IPS-20b (cell line): ENCODE data around the gene TMEM19.

Experiments
- H3K27ac ChIP-seq: one replicate; pipeline ENCODE4 v1.5.1; 2013; ENCODE audit warnings: low read length
- H3K27me3 ChIP-seq: 2 replicates; pipeline ENCODE4 v1.6.1; 2013; ENCODE audit warnings: mild to moderate bottlenecking, low read length, inconsistent platforms; ENCODE audit not compliant: insufficient read depth
- H3K36me3 ChIP-seq: 2 replicates; pipeline ENCODE4 v1.6.1; 2013; ENCODE audit warnings: low read depth, mild to moderate bottlenecking, inconsistent platforms, low read length, moderate library complexity; ENCODE audit not compliant: insufficient read depth
- H3K4me1 ChIP-seq: 2 replicates; pipeline ENCODE4 v1.6.1; 2013; ENCODE audit warnings: mild to moderate bottlenecking, control low read depth, inconsistent platforms, low read length, moderate library complexity; ENCODE audit not compliant: insufficient read depth
- H3K4me3 ChIP-seq: 2 replicates; pipeline ENCODE4 v1.5.1; 2013; ENCODE audit warnings: mild to moderate bottlenecking, low read length, inconsistent platforms
- H3K9ac ChIP-seq: 2 replicates; pipeline ENCODE4 v1.6.1; 2013; ENCODE audit warnings: low read depth, mild to moderate bottlenecking, inconsistent platforms, low read length, moderate library complexity
- H3K9me3 ChIP-seq: 2 replicates; pipeline ENCODE4 v1.6.1; 2013; ENCODE audit warnings: mild to moderate bottlenecking, low read depth, low read length, inconsistent platforms; ENCODE audit not compliant: insufficient read depth

TMEM19 gene

GRCh38 chr12:71725011-71725410 lies 39.1 kb downstream of the TMEM19 start:
- Histone ChIP-seq H3K27me3 (no peaks in the 10 kb centered on the region), H3K9ac (no peak overlapping the region), H3K36me3 (no peaks in the 10 kb centered on the region), H3K4me3 (no peak overlapping the region), H3K27ac (no peak overlapping the region), H3K4me1 (no peaks in the 10 kb centered on the region), H3K9me3 (no peaks in the 10 kb centered on the region)

DNA sequence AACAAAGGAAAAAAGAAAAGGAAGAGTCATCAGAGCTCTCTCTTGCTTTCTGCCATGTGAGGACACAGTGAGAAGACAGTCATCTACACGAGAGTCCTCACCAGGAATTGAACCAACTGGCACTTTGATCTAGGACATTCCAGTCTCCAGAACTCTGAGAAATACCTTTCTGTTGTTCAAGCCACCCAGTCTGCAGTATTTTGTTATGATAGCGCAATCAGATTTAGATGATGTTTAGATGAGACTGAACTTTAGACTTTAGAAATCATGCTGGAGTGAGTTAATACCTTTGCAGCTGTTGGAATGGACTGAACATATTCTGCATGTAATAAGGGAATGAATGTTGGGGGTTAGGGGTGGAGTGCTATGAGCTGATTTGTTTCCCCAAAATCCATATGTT lies 40.7 kb downstream of the TMEM19 start:
- Histone ChIP-seq H3K9ac (no peak overlapping the region), H3K4me1 (no peaks in the 10 kb centered on the region), H3K36me3 (no peaks in the 10 kb centered on the region), H3K9me3 (no peaks in the 10 kb centered on the region), H3K4me3 (no peak overlapping the region), H3K27ac (no peak overlapping the region), H3K27me3 (no peaks in the 10 kb centered on the region)

- no peak overlapping the region for H3K9ac ChIP-seq
- H3K36me3 ChIP-seq = no peaks in the 10 kb centered on the region
- H3K4me3 ChIP-seq = no peak overlapping the region
Measured at GRCh38 chr12:71727958-71728357, 42.1 kb downstream of the TMEM19 start.

GRCh38 chr12:71730936-71731335 lies 45.1 kb downstream of the TMEM19 start:
- H3K36me3 ChIP-seq = no peaks in the 10 kb centered on the region
- no peaks in the 10 kb centered on the region for H3K9me3 ChIP-seq
- H3K9ac ChIP-seq = no peak overlapping the region
- no peak overlapping the region for H3K27ac ChIP-seq
- H3K27me3 ChIP-seq = no peaks in the 10 kb centered on the region
- H3K4me1 ChIP-seq = no peaks in the 10 kb centered on the region
- no peak overlapping the region for H3K4me3 ChIP-seq

More at GRCh38 chr12:71727958-71728357, 42.1 kb downstream of the TMEM19 start:
- Histone ChIP-seq H3K4me1 (no peaks in the 10 kb centered on the region), H3K27ac (no peak overlapping the region), H3K27me3 (no peaks in the 10 kb centered on the region), H3K9me3 (no peaks in the 10 kb centered on the region)

GRCh38 chr12:71731439-71732356 lies 45.8 kb downstream of the TMEM19 start:
- Histone ChIP-seq H3K9me3 (no peaks in the 10 kb centered on the region), H3K36me3 (no peaks in the 10 kb centered on the region), H3K27ac (no peak overlapping the region), H3K4me3 (no peak overlapping the region), H3K9ac (no peak overlapping the region), H3K27me3 (no peaks in the 10 kb centered on the region), H3K4me1 (no peaks in the 10 kb centered on the region)

DNA sequence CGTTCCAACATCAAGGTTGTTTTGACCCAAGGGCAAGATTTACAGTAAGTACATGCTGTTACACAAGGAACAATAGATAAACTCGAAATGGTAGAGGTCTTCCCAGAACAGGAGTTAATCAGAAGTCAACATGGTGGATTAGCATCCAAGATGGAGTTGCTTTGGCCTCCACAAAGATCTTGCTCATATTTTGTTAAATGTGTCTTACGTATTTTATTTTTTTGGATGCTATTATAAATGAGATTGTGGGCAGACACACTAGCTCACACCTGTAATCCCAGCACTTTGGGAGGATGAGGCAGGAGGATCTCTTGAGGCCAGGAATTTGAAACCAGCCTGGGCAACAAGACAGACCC lies 46.5 kb downstream of the TMEM19 start:
- Histone ChIP-seq H3K27me3 (no peaks in the 10 kb centered on the region), H3K9ac (no peak overlapping the region)

DNA sequence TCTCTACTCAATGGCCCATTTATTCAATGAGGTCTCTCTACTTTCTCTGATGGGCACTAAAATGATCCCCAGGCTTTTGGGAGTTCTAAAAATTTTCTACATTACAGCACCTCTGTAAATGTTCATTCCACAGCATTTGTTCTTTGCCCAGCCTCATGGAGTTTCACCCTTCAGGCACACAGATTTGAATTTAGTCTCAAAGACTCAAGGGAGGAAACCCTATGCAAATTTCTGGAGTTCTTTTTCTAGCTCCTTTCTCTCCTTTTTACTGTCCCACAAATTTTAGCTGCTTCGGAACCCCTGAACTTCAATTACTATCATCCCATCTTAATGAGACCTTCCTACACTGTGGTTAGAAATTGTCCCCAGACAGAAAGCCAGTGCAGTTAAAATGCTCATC lies 51.3 kb downstream of the TMEM19 start:
- H3K9ac ChIP-seq = no peak overlapping the region
- no peak overlapping the region for H3K4me3 ChIP-seq
- no peak overlapping the region for H3K27ac ChIP-seq
- no peaks in the 10 kb centered on the region for H3K27me3 ChIP-seq
- no peaks in the 10 kb centered on the region for H3K36me3 ChIP-seq
- H3K9me3 ChIP-seq = no peaks in the 10 kb centered on the region
- H3K4me1 ChIP-seq = no peaks in the 10 kb centered on the region

More for the DNA sequence above, 46.5 kb downstream of the TMEM19 start:
- H3K9me3 ChIP-seq = no peaks in the 10 kb centered on the region
- no peak overlapping the region for H3K27ac ChIP-seq
- no peaks in the 10 kb centered on the region for H3K36me3 ChIP-seq
- H3K4me1 ChIP-seq = no peaks in the 10 kb centered on the region
- H3K4me3 ChIP-seq = no peak overlapping the region

- no peaks in the 10 kb centered on the region for H3K36me3 ChIP-seq
- H3K4me1 ChIP-seq = no peaks in the 10 kb centered on the region
- H3K27ac ChIP-seq = no peak overlapping the region
- no peak overlapping the region for H3K4me3 ChIP-seq
- no peaks in the 10 kb centered on the region for H3K9me3 ChIP-seq
- no peak overlapping the region for H3K9ac ChIP-seq
- no peaks in the 10 kb centered on the region for H3K27me3 ChIP-seq
Measured at GRCh38 chr12:71742998-71743397, 57.1 kb downstream of the TMEM19 start.

- Histone ChIP-seq H3K9me3 (no peaks in the 10 kb centered on the region), H3K4me1 (peaks cover under 1% of the 10 kb centered on the region; the same call in 1 of the 2 replicates), H3K27ac (no peak overlapping the region), H3K9ac (no peak overlapping the region), H3K4me3 (no peak overlapping the region), H3K27me3 (no peaks in the 10 kb centered on the region), H3K36me3 (no peaks in the 10 kb centered on the region)
Measured at GRCh38 chr12:71744522-71745300, 58.8 kb downstream of the TMEM19 start.

DNA sequence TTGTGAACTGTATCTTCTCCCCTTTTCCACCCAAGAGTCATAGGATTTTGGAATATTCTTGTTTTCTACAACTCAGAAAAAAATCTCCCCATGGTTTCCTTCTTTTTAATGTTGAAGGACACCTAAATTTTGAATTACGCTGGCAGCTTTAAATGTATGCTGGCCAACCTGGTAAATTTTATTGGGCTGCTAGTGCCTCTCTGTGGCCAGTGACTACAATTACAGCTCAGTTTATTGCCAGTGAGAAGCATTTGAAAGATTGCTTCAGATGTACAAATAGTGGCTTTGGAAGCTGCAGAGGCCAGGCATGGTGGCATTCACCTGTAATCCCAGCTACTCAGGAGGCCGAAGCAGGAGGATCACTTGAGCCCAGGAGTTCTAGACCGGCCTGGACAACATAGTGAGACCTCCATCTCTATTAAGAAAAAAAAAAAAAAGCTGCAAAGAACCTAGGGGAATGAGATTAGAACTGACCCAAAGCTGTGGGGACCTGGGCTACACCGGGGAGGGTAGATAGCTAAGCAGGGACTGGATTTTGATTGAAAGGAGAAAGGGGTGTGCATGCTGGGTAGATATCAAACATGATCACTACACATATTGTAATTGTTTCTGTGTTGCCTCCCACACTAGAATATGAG lies 61.2 kb downstream of the TMEM19 start:
- Histone ChIP-seq H3K9ac (no peak overlapping the region), H3K36me3 (no peaks in the 10 kb centered on the region), H3K4me1 (peaks cover 5% of the 10 kb centered on the region; the same call in 1 of the 2 replicates), H3K4me3 (no peak overlapping the region), H3K27me3 (no peaks in the 10 kb centered on the region), H3K9me3 (no peaks in the 10 kb centered on the region), H3K27ac (no peak overlapping the region)

- peaks cover 5% of the 10 kb centered on the region; the same call in 1 of the 2 replicates for H3K4me1 ChIP-seq
- no peaks in the 10 kb centered on the region for H3K9me3 ChIP-seq
- no peaks in the 10 kb centered on the region for H3K36me3 ChIP-seq
- H3K27ac ChIP-seq = no peak overlapping the region
- no peak overlapping the region for H3K4me3 ChIP-seq
- H3K9ac ChIP-seq = no peak overlapping the region
- no peaks in the 10 kb centered on the region for H3K27me3 ChIP-seq
Measured at GRCh38 chr12:71748081-71748850, 62.4 kb downstream of the TMEM19 start.
